Fibroblast of villous mesenchyme (primary cell): ENCODE measurements around the gene RBPJ. TPM values are rescaled to one million over a fixed set of nuclear protein-coding genes. Genes with fewer than 3 reads are reported as not detected.

Experiments used
- DNase-seq: peaks from one replicate; pipeline ENCODE4 v3.0.0-alpha.2; 2010; ENCODE audit warnings: low read depth
- H3K4me3 ChIP-seq: 2 replicates; pipeline ENCODE4 v1.5.1; 2011; ENCODE audit warnings: low read depth, mild to moderate bottlenecking, low read length
- CTCF ChIP-seq: IDR thresholded peaks from 2 replicates; pipeline ENCODE4 v1.5.1; 2012; ENCODE audit warnings: low read depth, mild to moderate bottlenecking, low read length; ENCODE audit not compliant: insufficient read depth
- total RNA-seq: library from RNA; depleted of rRNA; stranded (reverse); fragments of >200 nt; gene quantifications from 2 replicates; pipeline ENCODE4 v1.2.3, GENCODE V29; 2012

The RBPJ gene
- total RNA-seq, 1 donor = 58.7 TPM

- TF ChIP-seq CTCF = no peak
- H3K4me3 ChIP-seq = no peak overlapping the region
- DNase-seq = no peak
Observed at GRCh38 chr4:26424153-26424552, 103.3 kb downstream of the RBPJ start.

GRCh38 chr4:26424838-26425237, 104.0 kb downstream of the RBPJ start:
- no peak for TF ChIP-seq CTCF
- H3K4me3 ChIP-seq = no peak overlapping the region
- DNase-seq = no peak

GRCh38 chr4:26425953-26426352, 105.1 kb downstream of the RBPJ start:
- DNase-seq = no peak
- no peak overlapping the region for H3K4me3 ChIP-seq
- no peak for TF ChIP-seq CTCF

- DNase-seq = no peak
- no peak overlapping the region for H3K4me3 ChIP-seq
- TF ChIP-seq CTCF = no peak
Observed at GRCh38 chr4:26426892-26427291, 106.1 kb downstream of the RBPJ start.

GRCh38 chr4:26429910-26430309, 109.1 kb downstream of the RBPJ start:
- no peak for TF ChIP-seq CTCF
- H3K4me3 ChIP-seq = no peak overlapping the region
- DNase-seq = no peak

- H3K4me3 ChIP-seq = no peak overlapping the region
- no peak for DNase-seq
- no peak for TF ChIP-seq CTCF
Observed at GRCh38 chr4:26431461-26432180, 110.8 kb downstream of the RBPJ start.

- no peak for TF ChIP-seq CTCF
- DNase-seq = peak; percentile 66
- H3K4me3 ChIP-seq = no peak overlapping the region
Observed at GRCh38 chr4:26432419-26432818, 111.6 kb downstream of the RBPJ start.
